Skeletal muscle tissue (tissue), 4 donors: Measurements from ENCODE around the gene ZIC4. TPM values are rescaled to one million over a fixed set of nuclear protein-coding genes. Genes with fewer than 3 reads are reported as not detected.

Source experiments
- H3K27ac ChIP-seq: one replicate; pipeline ENCODE4 v1.7.0; 2013; ENCODE audit warnings: mild to moderate bottlenecking, low read depth, low read length, inconsistent platforms
- H3K27me3 ChIP-seq, 3 donors: one replicate each; pipeline ENCODE4 v1.7.0; 2013; ENCODE audit warnings: low read length in 3 of 3; ENCODE audit not compliant: control insufficient read depth in 3 of 3, insufficient read depth in 3 of 3
- H3K36me3 ChIP-seq, 3 donors: one replicate each; pipeline ENCODE4 v1.7.0; 2013; ENCODE audit warnings: low read length in 3 of 3; ENCODE audit not compliant: control insufficient read depth in 3 of 3, insufficient read depth in 3 of 3
- H3K4me1 ChIP-seq, 3 donors: one replicate each; pipeline ENCODE4 v1.7.0; 2013; ENCODE audit warnings: low read length in 3 of 3, mild to moderate bottlenecking in 3 of 3; ENCODE audit not compliant: control insufficient read depth in 3 of 3, insufficient read depth in 3 of 3
- H3K4me3 ChIP-seq, 3 donors: one replicate each; pipeline ENCODE4 v1.7.0; 2013; ENCODE audit warnings: low read length in 3 of 3
- H3K9ac ChIP-seq, 3 donors: one replicate each; pipeline ENCODE4 v1.7.0; 2013; ENCODE audit warnings: low read length in 3 of 3, mild to moderate bottlenecking in 3 of 3, moderate library complexity in 2 of 3, low read depth in 1 of 3
- H3K9me3 ChIP-seq, 3 donors: one replicate each; pipeline ENCODE4 v1.7.0; 2013; ENCODE audit warnings: low read length in 3 of 3; ENCODE audit not compliant: control insufficient read depth in 3 of 3
- total RNA-seq: library from RNA; depleted of rRNA; stranded (reverse); fragments of >200 nt; gene quantifications from one replicate; pipeline ENCODE4 v1.2.3, GENCODE V29; 2014
- donor health status: Osteomylitis.

Gene ZIC4
- total RNA-seq, 1 donor from 2014 or later = 2.6 TPM

- no peak overlapping the region for H3K27ac ChIP-seq
- peaks cover 0 to 2% (median 0%) of the 10 kb centered on the region in 3 donors for H3K36me3 ChIP-seq
- no peaks in the 10 kb centered on the region for H3K9me3 ChIP-seq
- no peak overlapping the region for H3K4me3 ChIP-seq
- H3K27me3 ChIP-seq = peaks cover 15 to 51% (median 28%) of the 10 kb centered on the region in 3 donors
- H3K4me1 ChIP-seq = no peaks in the 10 kb centered on the region
- H3K9ac ChIP-seq = no peak overlapping the region
Measured at GRCh38 chr3:147400111-147400510, 6.2 kb downstream of the ZIC4 start.

GRCh38 chr3:147398813-147399534 lies 7.4 kb downstream of the ZIC4 start:
- H3K36me3 ChIP-seq = peaks cover 0 to 2% (median 0%) of the 10 kb centered on the region in 3 donors
- H3K9me3 ChIP-seq = no peaks in the 10 kb centered on the region
- no peak overlapping the region for H3K9ac ChIP-seq
- no peak overlapping the region for H3K27ac ChIP-seq
- H3K27me3 ChIP-seq = peaks cover 23 to 53% (median 30%) of the 10 kb centered on the region in 3 donors
- H3K4me3 ChIP-seq = no peak overlapping the region
- peaks cover 0 to 4% (median 0%) of the 10 kb centered on the region in 3 donors for H3K4me1 ChIP-seq

GRCh38 chr3:147397875-147398812 lies 8.2 kb downstream of the ZIC4 start:
- H3K36me3 ChIP-seq = peaks cover 0 to 2% (median 0%) of the 10 kb centered on the region in 3 donors
- no peak overlapping the region for H3K4me3 ChIP-seq
- H3K27me3 ChIP-seq = peaks cover 23 to 56% (median 37%) of the 10 kb centered on the region in 3 donors
- H3K9ac ChIP-seq = no peak overlapping the region
- peaks cover 0 to 4% (median 2%) of the 10 kb centered on the region in 3 donors for H3K4me1 ChIP-seq
- no peaks in the 10 kb centered on the region for H3K9me3 ChIP-seq
- H3K27ac ChIP-seq = no peak overlapping the region

GRCh38 chr3:147397155-147397874 lies 9.0 kb downstream of the ZIC4 start:
- peaks cover 27 to 61% (median 41%) of the 10 kb centered on the region in 3 donors for H3K27me3 ChIP-seq

GRCh38 chr3:147396712-147397046 lies 9.7 kb downstream of the ZIC4 start:
- Histone ChIP-seq H3K9ac (no peak overlapping the region), H3K27me3 (peaks cover 26 to 68% (median 48%) of the 10 kb centered on the region in 3 donors), H3K9me3 (no peaks in the 10 kb centered on the region), H3K36me3 (peaks cover 0 to 2% (median 0%) of the 10 kb centered on the region in 3 donors), H3K27ac (no peak overlapping the region), H3K4me1 (peaks cover 11 to 12% (median 12%) of the 10 kb centered on the region in 3 donors), H3K4me3 (no peak overlapping the region)

More at GRCh38 chr3:147397155-147397874, 9.0 kb downstream of the ZIC4 start:
- H3K4me3 ChIP-seq = no peak overlapping the region
- H3K36me3 ChIP-seq = peaks cover 0 to 2% (median 0%) of the 10 kb centered on the region in 3 donors
- no peaks in the 10 kb centered on the region for H3K9me3 ChIP-seq
- H3K4me1 ChIP-seq = peaks cover 5 to 7% (median 6%) of the 10 kb centered on the region in 3 donors
- H3K27ac ChIP-seq = no peak overlapping the region
- H3K9ac ChIP-seq = no peak overlapping the region

GRCh38 chr3:147395899-147396711 lies 10.2 kb downstream of the ZIC4 start:
- no peak overlapping the region for H3K4me3 ChIP-seq
- peaks cover 0 to under 1% (median 0%) of the 10 kb centered on the region in 3 donors for H3K9me3 ChIP-seq
- peaks cover 0 to 2% (median 0%) of the 10 kb centered on the region in 3 donors for H3K36me3 ChIP-seq
- H3K9ac ChIP-seq = peak overlapping the region in 1 of 3 donors; percentile 60
- peaks cover 11 to 12% (median 12%) of the 10 kb centered on the region in 3 donors for H3K4me1 ChIP-seq
- peaks cover 28 to 72% (median 50%) of the 10 kb centered on the region in 3 donors for H3K27me3 ChIP-seq
- H3K27ac ChIP-seq = no peak overlapping the region

GRCh38 chr3:147394884-147395225 lies 11.5 kb downstream of the ZIC4 start:
- H3K36me3 ChIP-seq = peaks cover 0 to 2% (median 0%) of the 10 kb centered on the region in 3 donors
- no peak overlapping the region for H3K27ac ChIP-seq
- peaks cover 32 to 79% (median 60%) of the 10 kb centered on the region in 3 donors for H3K27me3 ChIP-seq
- H3K4me3 ChIP-seq = peak overlapping the region in 2 of 3 donors; percentile 81 to 85
- H3K4me1 ChIP-seq = peaks cover 11 to 12% (median 12%) of the 10 kb centered on the region in 3 donors
- peaks cover 0 to 3% (median 0%) of the 10 kb centered on the region in 3 donors for H3K9me3 ChIP-seq
- peak overlapping the region in 2 of 3 donors; percentile 71 to 90 for H3K9ac ChIP-seq

GRCh38 chr3:147393943-147394883 lies 12.1 kb downstream of the ZIC4 start:
- peak overlapping the region; percentile 62 to 85 (median 81) for H3K4me3 ChIP-seq
- peaks cover 0 to 3% (median 0%) of the 10 kb centered on the region in 3 donors for H3K9me3 ChIP-seq
- peak overlapping the region; percentile 30 to 90 (median 71) for H3K9ac ChIP-seq
- peaks cover 0 to 2% (median 0%) of the 10 kb centered on the region in 3 donors for H3K36me3 ChIP-seq
- H3K4me1 ChIP-seq = peaks cover 11 to 12% (median 12%) of the 10 kb centered on the region in 3 donors
- peaks cover 32 to 82% (median 62%) of the 10 kb centered on the region in 3 donors for H3K27me3 ChIP-seq
- peak overlapping the region; percentile 74 for H3K27ac ChIP-seq
